Effector memory CD4-positive, alpha-beta T cell (primary cell): ENCODE results near the gene STOML1.

Experiments used
- DNase-seq, 3 donors: peaks; one replicate each; pipeline ENCODE4 v3.0.0-alpha.2; 2020
- H3K27ac ChIP-seq: 2 replicates; pipeline ENCODE4 v1.7.0; 2013; ENCODE audit warnings: mild to moderate bottlenecking, low read length, moderate library complexity; ENCODE audit not compliant: insufficient read depth, poor library complexity, severe bottlenecking
- H3K27me3 ChIP-seq: replicated peaks from 2 replicates; pipeline ENCODE4 v1.7.0; 2013; ENCODE audit warnings: mild to moderate bottlenecking, low read length; ENCODE audit not compliant: insufficient read depth, control insufficient read depth, poor library complexity, severe bottlenecking
- H3K36me3 ChIP-seq: 2 replicates; pipeline ENCODE4 v1.7.0; 2013; ENCODE audit warnings: mild to moderate bottlenecking, low read length, moderate library complexity; ENCODE audit not compliant: control insufficient read depth, insufficient read depth
- H3K4me1 ChIP-seq: 2 replicates; pipeline ENCODE4 v1.7.0; 2013; ENCODE audit warnings: low read length, mild to moderate bottlenecking; ENCODE audit not compliant: control insufficient read depth, insufficient read depth, poor library complexity, severe bottlenecking
- H3K4me3 ChIP-seq: 2 replicates; pipeline ENCODE4 v1.7.0; 2013; ENCODE audit warnings: low read length, low read depth, mild to moderate bottlenecking; ENCODE audit not compliant: insufficient read depth, poor library complexity, severe bottlenecking
- H3K9me3 ChIP-seq: 2 replicates; pipeline ENCODE4 v1.7.0; 2013; ENCODE audit warnings: mild to moderate bottlenecking, low read length, moderate library complexity; ENCODE audit not compliant: control insufficient read depth

The STOML1 gene

GRCh38 chr15:73987250-73987649 is 4.8 kb downstream of the STOML1 start:
- H3K27me3 ChIP-seq: no peaks in the 10 kb centered on the region
- H3K4me1 ChIP-seq: peaks cover 6% of the 10 kb centered on the region
- no peak for DNase-seq
- no peak overlapping the region for H3K27ac ChIP-seq
- no peaks in the 10 kb centered on the region for H3K9me3 ChIP-seq
- H3K4me3 ChIP-seq: no peak overlapping the region
- peaks cover 3% of the 10 kb centered on the region for H3K36me3 ChIP-seq

GRCh38 chr15:73986776-73987056 is 5.4 kb downstream of the STOML1 start:
- Histone ChIP-seq H3K4me1 (peaks cover 5% of the 10 kb centered on the region), H3K27ac (no peak overlapping the region), H3K27me3 (no peaks in the 10 kb centered on the region), H3K36me3 (peaks cover 3% of the 10 kb centered on the region), H3K4me3 (no peak overlapping the region), H3K9me3 (no peaks in the 10 kb centered on the region)
- DNase-seq: no peak

GRCh38 chr15:73986055-73986775 is 5.9 kb downstream of the STOML1 start:
- H3K27ac ChIP-seq: no peak overlapping the region
- DNase-seq: no peak
- no peak overlapping the region for H3K4me3 ChIP-seq
- no peaks in the 10 kb centered on the region for H3K9me3 ChIP-seq
- no peaks in the 10 kb centered on the region for H3K27me3 ChIP-seq
- H3K4me1 ChIP-seq: no peaks in the 10 kb centered on the region
- H3K36me3 ChIP-seq: peaks cover 3% of the 10 kb centered on the region

- no peaks in the 10 kb centered on the region for H3K9me3 ChIP-seq
- H3K4me3 ChIP-seq: no peak overlapping the region
- H3K36me3 ChIP-seq: peaks cover 3% of the 10 kb centered on the region
- no peaks in the 10 kb centered on the region for H3K27me3 ChIP-seq
- no peaks in the 10 kb centered on the region for H3K4me1 ChIP-seq
- no peak overlapping the region for H3K27ac ChIP-seq
- no peak for DNase-seq
Measured at GRCh38 chr15:73985101-73985873, 6.8 kb downstream of the STOML1 start.

GRCh38 chr15:73984208-73984979 is 7.7 kb downstream of the STOML1 start:
- no peaks in the 10 kb centered on the region for H3K4me1 ChIP-seq
- H3K27me3 ChIP-seq: no peaks in the 10 kb centered on the region
- H3K4me3 ChIP-seq: no peak overlapping the region
- H3K27ac ChIP-seq: no peak overlapping the region
- DNase-seq: no peak
- peaks cover 3% of the 10 kb centered on the region for H3K36me3 ChIP-seq
- H3K9me3 ChIP-seq: no peaks in the 10 kb centered on the region

- H3K27ac ChIP-seq: no peak overlapping the region
- peaks cover 3% of the 10 kb centered on the region for H3K36me3 ChIP-seq
- H3K27me3 ChIP-seq: no peaks in the 10 kb centered on the region
- H3K9me3 ChIP-seq: no peaks in the 10 kb centered on the region
- DNase-seq: no peak
- H3K4me1 ChIP-seq: no peaks in the 10 kb centered on the region
- H3K4me3 ChIP-seq: no peak overlapping the region
Measured at GRCh38 chr15:73983773-73984172, 8.3 kb downstream of the STOML1 start.

- no peaks in the 10 kb centered on the region for H3K27me3 ChIP-seq
- no peak for DNase-seq
- no peaks in the 10 kb centered on the region for H3K9me3 ChIP-seq
- H3K36me3 ChIP-seq: peaks cover 1% of the 10 kb centered on the region
- no peak overlapping the region for H3K27ac ChIP-seq
- no peaks in the 10 kb centered on the region for H3K4me1 ChIP-seq
- no peak overlapping the region for H3K4me3 ChIP-seq
Measured at GRCh38 chr15:73983211-73983727, 8.8 kb downstream of the STOML1 start.

- no peak for DNase-seq
- Histone ChIP-seq H3K4me1 (no peaks in the 10 kb centered on the region), H3K36me3 (no peaks in the 10 kb centered on the region), H3K4me3 (no peak overlapping the region), H3K9me3 (no peaks in the 10 kb centered on the region), H3K27me3 (no peaks in the 10 kb centered on the region), H3K27ac (no peak overlapping the region)
Measured at GRCh38 chr15:73982222-73982962, 9.7 kb downstream of the STOML1 start.

GRCh38 chr15:73981761-73982221 is 10.3 kb downstream of the STOML1 start:
- Histone ChIP-seq H3K9me3 (no peaks in the 10 kb centered on the region), H3K4me1 (no peaks in the 10 kb centered on the region), H3K4me3 (no peak overlapping the region), H3K27me3 (no peaks in the 10 kb centered on the region), H3K27ac (no peak overlapping the region), H3K36me3 (no peaks in the 10 kb centered on the region)
- no peak for DNase-seq
